IMR-90 (cell line): Measurements from ENCODE around the gene EFCC1. TPM values are rescaled to one million over a fixed set of nuclear protein-coding genes. Genes with fewer than 3 reads are reported as not detected.

ENCODE experiments used
- ATAC-seq: fragments of 200-7000 bp; cut with Tn5 transposase; 2 replicates; pipeline ENCODE4 v1.9.1; 2020; ENCODE audit warnings: low read depth, mild to moderate bottlenecking, moderate library complexity
- BruUV-seq: library from RNA; stranded (reverse); fragments of 400-500 nt; replicated peaks from 2 replicates; lab custom pipeline; 2021; lab: Mats Ljungman, UMichigan
- CTCF ChIA-PET: fragments of 300-600 bp; formaldehyde crosslinking; extraction: SDS; loops from one replicate; lab custom pipeline; 2021; ENCODE audit warnings: antibody characterized with exemption; lab: Yijun Ruan, JAX
- POLR2A ChIA-PET: fragments of 300-600 bp; sonication (Branson Sonifier 250); formaldehyde crosslinking; loops from one replicate; lab custom pipeline; 2022; ENCODE audit warnings: antibody characterized with exemption; ENCODE audit not compliant: unreplicated experiment; lab: Charles Lee
- DNase-seq: peaks from one replicate; pipeline ENCODE4 v3.0.0; 2013
- H2AFZ ChIP-seq: replicated peaks from 2 replicates; pipeline ENCODE3; 2013; ENCODE audit warnings: low read length, mild to moderate bottlenecking; ENCODE audit not compliant: poor library complexity
- H2AK5ac ChIP-seq: 2 replicates; pipeline ENCODE4 v1.6.1; 2013; ENCODE audit warnings: low read depth, low read length, inconsistent platforms
- H2AK9ac ChIP-seq: replicated peaks from 2 replicates; pipeline ENCODE3; 2013; ENCODE audit warnings: mild to moderate bottlenecking, low read depth, low read length, moderate library complexity; ENCODE audit not compliant: poor library complexity
- H2BK120ac ChIP-seq: 2 replicates; pipeline ENCODE4 v1.6.1; 2013; ENCODE audit warnings: low read depth, low read length, inconsistent platforms
- H2BK15ac ChIP-seq: 3 replicates; pipeline ENCODE4 v1.6.1; 2013; ENCODE audit warnings: low read depth, low read length, inconsistent platforms
- H2BK20ac ChIP-seq: 2 replicates; pipeline ENCODE4 v1.6.1; 2013; ENCODE audit warnings: low read depth, mild to moderate bottlenecking, inconsistent platforms, low read length, moderate library complexity
- H2BK5ac ChIP-seq: 2 replicates; pipeline ENCODE4 v1.6.1; 2013; ENCODE audit warnings: mild to moderate bottlenecking, low read depth, low read length, inconsistent platforms; ENCODE audit not compliant: poor library complexity, severe bottlenecking
- H3K14ac ChIP-seq: replicated peaks from 2 replicates; pipeline ENCODE4 v1.6.1; 2013; ENCODE audit warnings: low read depth, low read length, inconsistent platforms
- H3K18ac ChIP-seq: 2 replicates; pipeline ENCODE4 v1.6.1; 2013; ENCODE audit warnings: low read depth, low read length, control low read depth
- H3K23ac ChIP-seq: 2 replicates; pipeline ENCODE4 v1.6.1; 2013; ENCODE audit warnings: low read depth, low read length, inconsistent platforms
- H3K27ac ChIP-seq: 2 replicates; pipeline ENCODE4 v1.5.1; 2013; ENCODE audit warnings: mild to moderate bottlenecking, control low read depth, low read length; ENCODE audit not compliant: insufficient read depth
- H3K27me3 ChIP-seq: 2 replicates; pipeline ENCODE4 v1.6.1; 2013; ENCODE audit warnings: low read length; ENCODE audit not compliant: control insufficient read depth, insufficient read depth
- H3K36me3 ChIP-seq: 2 replicates; pipeline ENCODE4 v1.6.1; 2013; ENCODE audit warnings: low read length, mixed read lengths; ENCODE audit not compliant: control insufficient read depth, insufficient read depth
- H3K4ac ChIP-seq: 2 replicates; pipeline ENCODE4 v1.6.1; 2013; ENCODE audit warnings: low read depth, low read length, inconsistent platforms
- H3K4me1 ChIP-seq: 2 replicates; pipeline ENCODE4 v1.6.1; 2013; ENCODE audit warnings: low read length, mixed read lengths; ENCODE audit not compliant: control insufficient read depth, insufficient read depth
- H3K4me2 ChIP-seq: 2 replicates; pipeline ENCODE4 v1.6.1; 2013; ENCODE audit warnings: low read depth, mild to moderate bottlenecking, control low read depth, low read length, moderate library complexity
- H3K4me3 ChIP-seq: 2 replicates; pipeline ENCODE4 v1.5.1; 2013; ENCODE audit warnings: low read depth, mild to moderate bottlenecking, control low read depth, low read length, moderate library complexity; ENCODE audit not compliant: insufficient read depth
- H3K56ac ChIP-seq: 2 replicates; pipeline ENCODE4 v1.6.1; 2013; ENCODE audit warnings: low read length, inconsistent platforms; ENCODE audit not compliant: insufficient read depth; ENCODE audit errors: extremely low read depth
- H3K79me1 ChIP-seq, 2 experiments: 2 replicates each; pipeline ENCODE4 v1.6.1; 2013; ENCODE audit warnings: low read length in 2 of 2, inconsistent platforms in 1 of 2, low read depth in 1 of 2
- H3K9ac ChIP-seq: 2 replicates; pipeline ENCODE4 v1.6.1; 2013; ENCODE audit warnings: low read depth, low read length, control low read depth
- H3K9me1 ChIP-seq: 2 replicates; pipeline ENCODE4 v1.6.1; 2013; ENCODE audit warnings: low read length, inconsistent platforms; ENCODE audit not compliant: insufficient read depth
- H3K9me3 ChIP-seq: 2 replicates; pipeline ENCODE4 v1.6.1; 2013; ENCODE audit warnings: low read length; ENCODE audit not compliant: control insufficient read depth, insufficient read depth
- H4K20me1 ChIP-seq: 2 replicates; pipeline ENCODE4 v1.6.1; 2013; ENCODE audit warnings: low read length, inconsistent platforms; ENCODE audit not compliant: insufficient read depth
- H4K5ac ChIP-seq: 2 replicates; pipeline ENCODE4 v1.6.1; 2013; ENCODE audit warnings: mild to moderate bottlenecking, low read depth, low read length, control low read depth
- H4K8ac ChIP-seq, 2 experiments: 2 replicates each; pipeline ENCODE4 v1.6.1; 2013; ENCODE audit warnings: low read depth in 2 of 2, low read length in 2 of 2, control low read depth in 1 of 2, inconsistent platforms in 1 of 2
- H4K91ac ChIP-seq: 2 replicates; pipeline ENCODE4 v1.6.1; 2013; ENCODE audit warnings: low read depth, low read length, inconsistent platforms; ENCODE audit not compliant: insufficient read depth
- BHLHE40 ChIP-seq: fragments of 150-350 bp; IDR thresholded peaks from 2 replicates; pipeline ENCODE4 v1.6.1; 2016; ENCODE audit warnings: mild to moderate bottlenecking, low read depth, low read length
- NFE2L2 ChIP-seq: fragments of 150-350 bp; IDR thresholded peaks from 2 replicates; pipeline ENCODE4 v1.6.1; 2016; ENCODE audit warnings: low read depth, mild to moderate bottlenecking, low read length
- WGBS, 2 experiments: methylation state at CpG; one replicate each; pipeline versions ENCODE4 v1.1.5 to v1.1.7; 2013; ENCODE audit warnings: missing lambda C conversion rate in 2 of 2; ENCODE audit not compliant: insufficient read length in 1 of 2; ENCODE audit errors: extremely low coverage in 2 of 2; 5-methylcytosine and 5-hydroxymethylcytosine counted together
- dilution Hi-C: fragments of 300-500 bp; cut with HindIII; formaldehyde crosslinking; loops from one replicate; pipeline ENCODE4 v1.14.3; 2018; ENCODE audit warnings: low sequenced_read_pairs; ENCODE audit not compliant: unreplicated experiment
- in situ Hi-C: fragments of 300-500 bp; cut with MboI; formaldehyde crosslinking; loops from 3 replicates; pipeline ENCODE4 v1.14.3; 2019; ENCODE audit warnings: low sequenced_read_pairs, inconsistent platforms, mixed read lengths
- intact Hi-C: fragments of 100-400 bp; cut with micrococcal nuclease; formaldehyde crosslinking; loops from 2 replicates; pipeline ENCODE4 v1.10.0; 2022
- polyA plus RNA-seq, 3 experiments: library from polyadenylated mRNA; depleted of rRNA; stranded (reverse); fragments of >200 nt; gene quantifications; 2 replicates each; pipeline ENCODE4 v1.2.3, GENCODE V29; 2012; ENCODE audit warnings: low replicate concordance in 1 of 3
- total RNA-seq: library from RNA; depleted of rRNA; stranded (reverse); fragments of >200 nt; gene quantifications from 2 replicates; pipeline ENCODE4 v1.2.3, GENCODE V29; 2012

The EFCC1 gene
- total and polyA plus RNA-seq, 2 of the 4 experiments (the other 2 are of a cell fraction), result not detected

DNA sequence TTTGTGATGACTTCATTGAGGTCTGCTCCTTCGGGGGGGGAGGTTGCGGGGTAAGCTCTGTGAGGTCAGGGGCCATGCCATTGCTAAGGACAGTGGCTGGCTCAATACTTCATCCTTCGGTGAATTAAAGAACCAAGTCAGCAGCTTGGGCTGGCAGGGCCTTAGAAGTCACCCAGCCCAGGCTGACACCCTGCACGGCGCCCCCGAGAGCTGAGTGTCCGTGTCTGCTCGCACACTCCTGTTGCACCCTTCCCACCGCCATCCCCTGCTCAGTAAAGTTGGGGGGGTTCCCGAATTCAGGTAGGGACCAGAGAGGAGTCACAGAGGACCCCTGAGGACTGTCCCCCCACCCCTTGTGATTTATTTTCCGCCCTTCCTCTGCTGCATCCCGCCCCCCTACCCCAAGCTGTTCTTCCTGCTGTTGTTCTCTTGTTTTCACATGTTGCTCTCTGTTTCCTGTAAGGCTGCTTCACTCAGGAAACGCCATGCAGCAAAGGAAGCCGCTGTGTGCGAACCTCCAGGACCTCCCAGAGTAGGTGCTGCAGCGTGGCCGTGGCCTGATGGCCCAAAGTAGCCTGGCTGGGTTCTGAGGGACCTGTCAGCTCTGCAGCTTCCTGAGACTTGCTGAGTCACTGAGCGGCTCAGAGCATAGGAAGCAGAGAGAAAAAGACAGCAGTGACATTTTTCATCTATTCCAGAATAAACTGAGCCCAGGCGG lies 14.4 kb downstream of the EFCC1 start:
- Histone ChIP-seq H4K20me1 (no peaks in the 10 kb centered on the region), H3K4ac (peak overlapping the region; percentile 64), H3K36me3 (no peaks in the 10 kb centered on the region), H2BK15ac (peak overlapping the region; percentile 74; the same call in 2 of the 3 replicates), H3K56ac (no peak overlapping the region), H2BK120ac (peak overlapping the region; percentile 77), H2BK20ac (0 out of 2 replicates have a peak overlapping the region, but pooled peaks have one; percentile 38), H3K9ac (no peak overlapping the region), H3K79me1 (no peaks in the 10 kb centered on the region), H4K91ac (peak overlapping the region; percentile 2; the same call in 1 of the 2 replicates), H3K4me2 (no peak overlapping the region), H3K23ac (no peak overlapping the region), H2AFZ (peak overlapping the region; percentile 53), H4K5ac (0 out of 2 replicates have a peak overlapping the region, but pooled peaks have one; percentile 18), H3K4me1 (peaks cover 15% of the 10 kb centered on the region), H3K18ac (0 out of 2 replicates have a peak overlapping the region, but pooled peaks have one; percentile 4), H2BK5ac (no peak overlapping the region), H3K27ac (no peak overlapping the region), H3K9me1 (peaks cover 7% of the 10 kb centered on the region), H2AK9ac (no peak overlapping the region), H3K14ac (no peak overlapping the region), H3K4me3 (no peak overlapping the region), H2AK5ac (peak overlapping the region; percentile 69; the same call in 1 of the 2 replicates), H4K8ac (peak overlapping the region in 1 of 2 experiments; percentile 34; a peak in 1 of 4 replicates), H3K27me3 (peaks cover 7% of the 10 kb centered on the region; the same call in 1 of the 2 replicates), H3K9me3 (no peaks in the 10 kb centered on the region)
- no TSS peak for BruUV-seq
- 79% methylated on average over 8 of the region's 19 CpGs; no CpG with 5 or more reads in 1 of the 2 experiments for WGBS, 2 experiments
- dilution Hi-C loops (no loop called here), intact Hi-C loops (no loop called here), in situ Hi-C loops (no loop called here)
- peak; percentile 69 for TF ChIP-seq NFE2L2
- no peak for TF ChIP-seq BHLHE40
- ChIA-PET CTCF (interaction anchor here (0.7 to 1.7 kb wide), 3 partner anchors 45 to 126 kb away, joined by 3 to 6 read pairs (median 4); no protein-coding TSS in a partner anchor), POLR2A (no interaction called here)
- ATAC-seq (no peak), DNase-seq (no peak)
